ENCODE measurements around the gene PNPO. TPM values are rescaled to one million over a fixed set of nuclear protein-coding genes. Genes with fewer than 3 reads are reported as not detected.

Gene PNPO
- total and polyA plus RNA-seq, 4 donors: 27.8 to 102 (median 51.3) TPM

DNA sequence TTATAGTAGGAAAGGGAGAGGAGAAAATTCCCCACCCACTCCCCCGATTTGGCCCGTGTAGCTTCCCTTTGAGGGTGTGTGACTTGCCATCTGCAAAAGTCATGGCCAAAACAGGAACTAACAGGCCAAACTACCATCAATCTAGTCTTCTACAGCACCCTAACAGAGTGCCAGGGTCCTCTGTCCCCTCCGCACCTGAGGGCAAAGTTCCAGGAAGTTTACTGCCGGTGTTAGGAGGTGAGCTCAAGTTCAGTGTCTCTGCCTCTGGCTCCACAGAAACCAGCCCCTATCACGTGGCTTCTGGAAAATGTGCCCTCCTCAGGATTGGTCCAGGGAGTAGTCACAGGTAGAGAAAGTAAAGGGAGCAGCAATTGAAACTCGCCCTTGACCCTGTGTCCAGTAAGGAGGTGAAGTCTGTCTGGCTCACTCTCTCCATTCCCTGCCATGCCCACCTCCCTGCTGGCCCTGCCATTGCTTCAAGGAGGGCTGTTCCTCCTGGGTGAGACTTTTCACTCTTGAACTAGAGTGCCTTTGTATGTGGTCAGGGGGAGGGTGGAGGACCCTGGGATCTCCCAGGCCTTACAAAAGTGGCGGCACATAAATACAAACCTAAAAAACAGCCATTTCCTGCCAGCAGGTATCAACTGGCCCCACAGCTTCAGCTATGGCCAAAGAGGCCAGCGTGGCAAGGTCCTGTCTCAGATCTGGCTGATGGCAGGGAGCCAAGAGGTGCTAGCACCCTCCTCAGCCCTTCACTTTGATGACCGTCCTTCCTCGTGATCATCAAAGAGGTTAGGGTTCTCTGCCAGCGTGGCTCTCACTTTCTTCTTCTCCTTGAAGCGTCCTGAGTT is 11.0 kb downstream of the PNPO start:
- TF ChIP-seq FOXA2 (IDR thresholded peaks at IDR 0.05) (no peak), SP1 (IDR thresholded peaks at IDR 0.05) (peak; percentile 42), NR2F2 (IDR thresholded peaks at IDR 0.05) (no peak), JUND (IDR thresholded peaks at IDR 0.05) (peak in 1 of 2 donors; percentile 10), HNF4G (IDR thresholded peaks at IDR 0.05) (peak; percentile 64), FOXA1 (IDR thresholded peaks at IDR 0.05) (no peak), RAD21 (IDR thresholded peaks at IDR 0.05) (no peak), RXRA (IDR thresholded peaks at IDR 0.05) (peak; percentile 86 to 88), YY1 (IDR thresholded peaks at IDR 0.05) (no peak), EGR1 (IDR thresholded peaks at IDR 0.05; ENCODE audit: low read depth in 2 of 2) (no peak), TAF1 (conservative IDR thresholded peaks at IDR 0.05) (no peak), GABPA (IDR thresholded peaks at IDR 0.05 in 1 of 2, conservative IDR thresholded peaks at IDR 0.05 in 1 of 2) (peak in 1 of 2 donors; percentile 20), HNF4A (conservative IDR thresholded peaks at IDR 0.05) (peak; percentile 95 to 97)
- TF ChIP-seq, protein P1, sequence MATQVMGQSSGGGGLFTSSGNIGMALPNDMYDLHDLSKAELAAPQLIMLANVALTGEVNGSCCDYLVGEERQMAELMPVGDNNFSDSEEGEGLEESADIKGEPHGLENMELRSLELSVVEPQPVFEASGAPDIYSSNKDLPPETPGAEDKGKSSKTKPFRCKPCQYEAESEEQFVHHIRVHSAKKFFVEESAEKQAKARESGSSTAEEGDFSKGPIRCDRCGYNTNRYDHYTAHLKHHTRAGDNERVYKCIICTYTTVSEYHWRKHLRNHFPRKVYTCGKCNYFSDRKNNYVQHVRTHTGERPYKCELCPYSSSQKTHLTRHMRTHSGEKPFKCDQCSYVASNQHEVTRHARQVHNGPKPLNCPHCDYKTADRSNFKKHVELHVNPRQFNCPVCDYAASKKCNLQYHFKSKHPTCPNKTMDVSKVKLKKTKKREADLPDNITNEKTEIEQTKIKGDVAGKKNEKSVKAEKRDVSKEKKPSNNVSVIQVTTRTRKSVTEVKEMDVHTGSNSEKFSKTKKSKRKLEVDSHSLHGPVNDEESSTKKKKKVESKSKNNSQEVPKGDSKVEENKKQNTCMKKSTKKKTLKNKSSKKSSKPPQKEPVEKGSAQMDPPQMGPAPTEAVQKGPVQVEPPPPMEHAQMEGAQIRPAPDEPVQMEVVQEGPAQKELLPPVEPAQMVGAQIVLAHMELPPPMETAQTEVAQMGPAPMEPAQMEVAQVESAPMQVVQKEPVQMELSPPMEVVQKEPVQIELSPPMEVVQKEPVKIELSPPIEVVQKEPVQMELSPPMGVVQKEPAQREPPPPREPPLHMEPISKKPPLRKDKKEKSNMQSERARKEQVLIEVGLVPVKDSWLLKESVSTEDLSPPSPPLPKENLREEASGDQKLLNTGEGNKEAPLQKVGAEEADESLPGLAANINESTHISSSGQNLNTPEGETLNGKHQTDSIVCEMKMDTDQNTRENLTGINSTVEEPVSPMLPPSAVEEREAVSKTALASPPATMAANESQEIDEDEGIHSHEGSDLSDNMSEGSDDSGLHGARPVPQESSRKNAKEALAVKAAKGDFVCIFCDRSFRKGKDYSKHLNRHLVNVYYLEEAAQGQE (IDR thresholded peaks at IDR 0.05): peak; percentile 25
- TF ChIP-seq, protein P2, sequence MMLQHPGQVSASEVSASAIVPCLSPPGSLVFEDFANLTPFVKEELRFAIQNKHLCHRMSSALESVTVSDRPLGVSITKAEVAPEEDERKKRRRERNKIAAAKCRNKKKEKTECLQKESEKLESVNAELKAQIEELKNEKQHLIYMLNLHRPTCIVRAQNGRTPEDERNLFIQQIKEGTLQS (IDR thresholded peaks at IDR 0.05): no peak
- TF ChIP-seq, protein P3, sequence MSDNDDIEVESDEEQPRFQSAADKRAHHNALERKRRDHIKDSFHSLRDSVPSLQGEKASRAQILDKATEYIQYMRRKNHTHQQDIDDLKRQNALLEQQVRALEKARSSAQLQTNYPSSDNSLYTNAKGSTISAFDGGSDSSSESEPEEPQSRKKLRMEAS (IDR thresholded peaks at IDR 0.05): no peak
- TF ChIP-seq, protein P4, sequence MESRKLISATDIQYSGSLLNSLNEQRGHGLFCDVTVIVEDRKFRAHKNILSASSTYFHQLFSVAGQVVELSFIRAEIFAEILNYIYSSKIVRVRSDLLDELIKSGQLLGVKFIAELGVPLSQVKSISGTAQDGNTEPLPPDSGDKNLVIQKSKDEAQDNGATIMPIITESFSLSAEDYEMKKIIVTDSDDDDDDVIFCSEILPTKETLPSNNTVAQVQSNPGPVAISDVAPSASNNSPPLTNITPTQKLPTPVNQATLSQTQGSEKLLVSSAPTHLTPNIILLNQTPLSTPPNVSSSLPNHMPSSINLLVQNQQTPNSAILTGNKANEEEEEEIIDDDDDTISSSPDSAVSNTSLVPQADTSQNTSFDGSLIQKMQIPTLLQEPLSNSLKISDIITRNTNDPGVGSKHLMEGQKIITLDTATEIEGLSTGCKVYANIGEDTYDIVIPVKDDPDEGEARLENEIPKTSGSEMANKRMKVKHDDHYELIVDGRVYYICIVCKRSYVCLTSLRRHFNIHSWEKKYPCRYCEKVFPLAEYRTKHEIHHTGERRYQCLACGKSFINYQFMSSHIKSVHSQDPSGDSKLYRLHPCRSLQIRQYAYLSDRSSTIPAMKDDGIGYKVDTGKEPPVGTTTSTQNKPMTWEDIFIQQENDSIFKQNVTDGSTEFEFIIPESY (IDR thresholded peaks at IDR 0.05): no peak
- TF ChIP-seq, protein P5, sequence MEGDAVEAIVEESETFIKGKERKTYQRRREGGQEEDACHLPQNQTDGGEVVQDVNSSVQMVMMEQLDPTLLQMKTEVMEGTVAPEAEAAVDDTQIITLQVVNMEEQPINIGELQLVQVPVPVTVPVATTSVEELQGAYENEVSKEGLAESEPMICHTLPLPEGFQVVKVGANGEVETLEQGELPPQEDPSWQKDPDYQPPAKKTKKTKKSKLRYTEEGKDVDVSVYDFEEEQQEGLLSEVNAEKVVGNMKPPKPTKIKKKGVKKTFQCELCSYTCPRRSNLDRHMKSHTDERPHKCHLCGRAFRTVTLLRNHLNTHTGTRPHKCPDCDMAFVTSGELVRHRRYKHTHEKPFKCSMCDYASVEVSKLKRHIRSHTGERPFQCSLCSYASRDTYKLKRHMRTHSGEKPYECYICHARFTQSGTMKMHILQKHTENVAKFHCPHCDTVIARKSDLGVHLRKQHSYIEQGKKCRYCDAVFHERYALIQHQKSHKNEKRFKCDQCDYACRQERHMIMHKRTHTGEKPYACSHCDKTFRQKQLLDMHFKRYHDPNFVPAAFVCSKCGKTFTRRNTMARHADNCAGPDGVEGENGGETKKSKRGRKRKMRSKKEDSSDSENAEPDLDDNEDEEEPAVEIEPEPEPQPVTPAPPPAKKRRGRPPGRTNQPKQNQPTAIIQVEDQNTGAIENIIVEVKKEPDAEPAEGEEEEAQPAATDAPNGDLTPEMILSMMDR (IDR thresholded peaks at IDR 0.05; ENCODE audit: low read depth, low read length, missing input control): no peak
- H3K4me1 ChIP-seq (ENCODE audit: control insufficient read depth in 4 of 4, insufficient read depth in 4 of 4, low read length in 3 of 4): peaks cover 21 to 66% (median 59%) of the 10 kb centered on the region in 4 donors
- no peak overlapping the region for H3K4me3 ChIP-seq (ENCODE audit: low read depth in 1 of 3, low read length in 3 of 3)
- H3K36me3 ChIP-seq (ENCODE audit: control insufficient read depth in 4 of 4, insufficient read depth in 3 of 4, low read depth in 1 of 4, low read length in 3 of 4): no peaks in the 10 kb centered on the region
- peak; percentile 55 for DNase-seq (ENCODE audit: low spot score)
- H3K9me3 ChIP-seq (ENCODE audit: control insufficient read depth in 4 of 4, low read length in 3 of 4): no peaks in the 10 kb centered on the region
- H3K27me3 ChIP-seq (ENCODE audit: control insufficient read depth in 4 of 4, insufficient read depth in 4 of 4, low read length in 3 of 4): no peaks in the 10 kb centered on the region
- H3K27ac ChIP-seq (ENCODE audit: low read depth in 1 of 2, low read length in 2 of 2): peak overlapping the region; percentile 60 to 63
- WGBS: 62% methylated on average over 12 of the region's 12 CpGs
- H3K9ac ChIP-seq (ENCODE audit: low read depth in 1 of 2, low read length in 2 of 2): no peak overlapping the region
